Activated T-cell treated with anti-CD3 and anti-CD28 coated beads for 48 hours (primary cell): Measurements from ENCODE around the gene COL23A1.

Experiments
- DNase-seq: peaks from one replicate; pipeline ENCODE4 v3.0.0-alpha.2; 2020; ENCODE audit warnings: low read depth

The COL23A1 gene

DNA sequence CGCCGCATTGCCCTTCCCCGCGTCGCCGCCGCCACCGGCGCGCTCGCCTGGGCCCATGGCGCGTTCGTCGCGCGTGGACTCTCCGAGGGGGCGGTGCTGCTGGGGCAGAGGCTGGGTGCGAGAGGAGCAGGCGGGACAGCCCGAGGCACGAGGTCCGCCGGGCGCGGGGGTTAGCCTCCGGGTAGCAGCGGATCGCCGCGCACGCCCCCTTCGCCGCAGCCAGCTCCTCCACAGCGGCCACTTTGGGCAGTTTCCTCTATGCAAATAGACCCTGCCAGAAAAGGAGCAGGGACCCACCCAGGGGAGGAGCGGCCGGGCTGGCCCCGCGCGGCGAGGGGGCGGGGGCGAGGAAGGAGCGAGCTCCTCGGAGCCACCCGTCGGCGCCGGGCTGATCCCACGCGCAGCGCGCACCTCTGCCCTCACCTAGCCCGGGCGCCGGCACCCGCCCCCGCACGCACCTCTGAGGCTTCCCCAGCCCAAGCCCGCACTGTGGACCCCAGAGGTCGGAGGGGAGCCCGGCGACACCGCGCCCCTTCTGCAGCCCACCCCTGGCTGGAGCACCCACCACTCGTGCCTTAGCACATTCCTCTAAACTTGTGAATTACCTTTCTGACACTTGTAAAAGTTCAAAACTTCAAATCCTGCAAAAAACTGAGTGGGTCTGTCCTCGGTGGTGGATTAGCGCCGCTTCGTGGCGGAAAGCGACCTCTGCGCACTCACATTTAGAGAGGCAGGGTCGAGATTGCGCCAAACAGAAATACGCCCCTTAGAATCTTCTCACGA, at the start of gene COL23A1:
Gene COL23A1 (minus strand): TSS at position 253 of the 783 bp plus-strand sequence.
- peak; percentile 21 for DNase-seq

DNA sequence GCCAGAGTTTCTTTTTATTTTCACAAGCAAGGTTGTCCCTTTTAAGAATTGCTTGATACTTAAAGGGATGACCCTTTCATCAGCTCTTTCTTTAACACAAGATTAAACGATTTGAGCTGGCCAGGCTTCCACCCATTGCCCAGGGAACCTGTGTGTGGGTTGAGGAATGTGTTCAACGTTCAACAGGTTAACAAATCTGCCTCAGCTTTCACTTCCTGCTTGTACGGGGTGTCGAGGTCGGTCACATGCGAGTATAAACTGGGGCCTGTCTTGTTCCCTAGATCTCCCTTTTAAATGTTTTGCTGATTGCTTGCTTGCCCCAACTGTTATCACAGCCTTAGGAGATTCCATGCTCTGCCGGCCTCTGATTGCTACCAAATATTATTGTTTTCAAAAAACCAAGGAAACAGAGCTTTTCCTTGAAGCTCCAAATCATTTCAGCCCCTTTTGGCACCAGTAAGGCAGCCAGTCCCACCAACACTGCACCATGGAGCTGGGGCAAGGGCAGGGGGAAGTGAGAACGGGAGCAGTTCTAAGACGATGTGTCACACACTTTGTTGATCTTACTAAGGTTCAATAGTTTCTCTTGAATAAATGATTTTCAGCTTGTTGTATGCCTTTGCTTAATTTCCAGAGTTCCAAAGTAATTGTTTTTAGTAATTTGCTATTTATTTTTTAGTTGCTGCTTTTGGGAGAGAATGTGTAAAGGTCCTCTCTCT, 47.3 kb upstream of the COL23A1 start:
- no peak for DNase-seq

DNA sequence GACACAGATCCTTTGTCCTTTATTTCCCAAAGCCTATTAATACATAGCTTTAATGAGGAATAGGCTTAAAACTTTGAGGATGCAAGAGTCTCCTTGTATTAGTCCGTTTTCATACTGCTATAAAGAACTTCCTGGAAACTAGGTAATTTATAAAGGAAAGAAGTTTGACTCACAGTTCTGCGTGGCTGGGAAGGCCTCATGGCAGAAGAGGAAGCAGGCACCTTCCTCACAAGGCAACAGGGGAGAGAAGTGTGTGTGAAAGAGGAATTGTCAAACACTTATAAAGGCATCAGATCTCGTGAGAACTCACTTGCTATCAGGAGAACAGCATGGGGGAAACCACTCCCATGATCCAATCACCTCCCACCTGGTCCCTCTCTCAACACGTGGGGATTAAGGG, 42.1 kb upstream of the COL23A1 start:
- DNase-seq: no peak

DNA sequence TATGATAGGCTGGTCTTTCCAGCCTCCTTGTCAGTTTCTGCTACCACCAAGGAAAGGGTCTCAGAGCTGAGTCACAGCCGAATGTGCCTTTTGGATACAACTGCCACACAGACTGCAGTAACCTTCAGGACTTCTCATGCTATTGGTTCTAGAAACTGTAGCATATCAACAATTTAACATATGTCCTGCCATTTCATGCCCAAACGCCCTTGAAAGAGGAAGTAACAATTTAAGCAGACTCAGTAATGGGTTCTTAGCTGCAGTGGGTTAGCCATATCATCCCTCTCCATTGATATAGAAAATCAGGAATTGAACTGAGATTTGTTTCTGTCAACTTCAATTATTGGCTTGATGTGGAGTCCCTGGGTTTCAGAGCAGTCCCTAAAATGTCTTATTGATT, 40.8 kb upstream of the COL23A1 start:
- DNase-seq: no peak

DNA sequence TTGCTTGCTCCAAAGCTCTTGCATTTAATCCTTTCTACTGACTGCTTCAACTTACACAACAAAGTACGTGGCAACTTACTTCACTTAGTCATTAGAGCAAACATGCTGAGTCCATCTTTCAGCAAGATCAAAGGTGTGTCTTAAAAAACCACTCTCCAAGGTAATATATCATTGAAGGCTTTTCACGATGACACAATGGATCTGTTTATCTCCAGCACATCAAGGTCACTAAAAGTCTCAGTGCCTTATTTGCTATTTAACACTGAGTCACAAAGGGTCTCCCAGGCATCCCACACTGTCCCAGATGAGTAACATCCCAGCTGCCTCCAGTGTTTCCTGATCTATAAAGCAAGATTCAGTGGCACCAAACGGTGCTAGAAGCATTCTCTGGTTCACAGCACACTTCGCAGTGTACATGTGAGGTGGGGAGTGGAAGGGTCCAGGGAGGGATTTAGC, 40.3 kb upstream of the COL23A1 start:
- DNase-seq: no peak

DNA sequence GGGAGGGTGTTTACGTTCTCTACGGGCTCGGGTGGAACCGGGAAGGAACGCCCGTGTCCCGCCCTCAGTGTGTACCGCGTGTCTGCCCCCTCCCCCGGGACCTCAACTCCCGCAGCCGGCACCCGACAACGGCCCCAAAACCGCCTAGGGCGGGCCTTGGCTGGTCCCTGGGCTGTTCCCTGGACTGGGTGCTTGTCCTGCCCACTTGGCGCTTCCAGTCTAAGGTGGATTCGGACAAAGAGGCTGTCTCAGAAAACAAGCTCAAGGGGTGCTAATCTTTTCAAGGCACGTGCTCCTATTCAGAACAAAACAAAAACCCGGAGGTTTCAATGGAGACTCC, 37.0 kb upstream of the COL23A1 start:
- DNase-seq: no peak

DNA sequence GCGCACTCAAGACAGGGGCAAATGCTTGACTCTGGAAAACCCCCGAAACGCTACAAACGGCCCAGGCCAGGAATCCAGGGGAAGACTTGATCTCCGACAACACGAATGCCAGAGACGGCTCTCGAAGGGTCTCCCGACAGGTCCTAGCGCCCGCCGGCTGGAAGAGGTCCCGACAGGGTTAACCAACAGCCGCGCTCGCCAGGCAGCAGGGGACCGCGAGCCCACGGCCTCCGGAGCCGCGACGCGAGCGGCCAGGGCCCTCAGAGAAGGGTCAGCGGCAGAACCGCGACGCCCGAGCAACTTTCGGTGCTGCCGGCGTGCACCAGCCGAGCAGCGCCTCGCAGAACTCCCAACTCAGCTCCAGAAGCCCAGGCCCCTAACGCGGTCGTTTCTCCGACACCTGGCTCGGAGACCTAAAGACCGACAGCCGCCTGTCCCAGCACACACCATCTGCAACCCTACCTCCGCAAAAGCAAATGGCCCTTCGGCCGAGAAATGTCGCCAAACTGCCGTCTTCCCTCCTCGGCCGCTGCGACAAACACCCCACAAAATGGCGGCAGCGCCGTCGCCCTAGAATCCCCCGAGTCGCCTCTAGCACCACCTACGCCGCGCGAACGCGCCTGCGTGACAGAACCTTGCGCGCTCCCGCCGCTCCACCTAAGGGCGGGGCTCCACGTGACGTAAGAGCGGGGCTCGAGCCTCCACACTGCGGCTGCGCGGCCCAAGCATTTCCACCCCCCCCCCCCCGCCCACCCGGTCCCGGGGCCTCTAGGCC, 36.5 kb upstream of the COL23A1 start, which contains the start of gene CLK4:
Gene CLK4 (minus strand): TSS at position 567 of the 775 bp plus-strand sequence. CDS start 3,634 bp downstream, outside the sequence.
- DNase-seq: peak; percentile 96

DNA sequence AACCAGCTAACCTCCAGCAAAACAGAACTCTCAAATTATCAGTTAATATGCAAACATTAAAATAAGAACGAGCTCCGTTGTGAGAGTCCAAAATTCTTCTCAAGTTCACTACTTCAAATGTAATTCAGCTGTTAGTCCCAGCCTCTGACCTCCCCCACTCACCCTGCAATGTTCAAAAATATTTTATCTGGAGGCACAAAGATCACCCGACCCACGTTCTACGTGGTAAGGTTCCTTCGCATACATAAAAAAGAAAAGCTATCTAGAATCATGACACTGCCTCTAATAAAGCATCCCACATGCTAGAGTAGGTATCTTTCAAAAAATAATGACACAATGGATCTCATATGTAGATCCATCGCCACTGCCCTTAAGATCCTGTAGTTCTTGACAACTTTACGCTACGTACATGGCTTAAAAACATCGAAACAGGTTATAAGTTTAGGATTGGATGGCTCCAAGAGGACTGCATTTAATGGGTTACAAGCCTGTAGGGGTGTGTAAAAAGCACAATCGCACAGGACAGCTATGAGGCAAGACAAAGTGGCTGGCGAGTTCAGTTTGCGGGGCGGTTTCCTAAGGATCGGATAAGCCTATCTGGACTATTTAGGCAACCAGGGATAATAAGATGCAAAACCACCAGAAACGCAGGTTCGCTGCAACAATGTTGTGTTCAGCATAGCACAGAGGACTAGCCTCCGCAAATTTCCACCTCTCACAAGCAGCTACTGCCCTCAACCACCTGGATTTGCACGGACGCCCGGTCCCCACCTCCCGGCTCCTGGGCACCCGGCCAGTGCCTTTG, 35.7 kb upstream of the COL23A1 start:
- DNase-seq: no peak

DNA sequence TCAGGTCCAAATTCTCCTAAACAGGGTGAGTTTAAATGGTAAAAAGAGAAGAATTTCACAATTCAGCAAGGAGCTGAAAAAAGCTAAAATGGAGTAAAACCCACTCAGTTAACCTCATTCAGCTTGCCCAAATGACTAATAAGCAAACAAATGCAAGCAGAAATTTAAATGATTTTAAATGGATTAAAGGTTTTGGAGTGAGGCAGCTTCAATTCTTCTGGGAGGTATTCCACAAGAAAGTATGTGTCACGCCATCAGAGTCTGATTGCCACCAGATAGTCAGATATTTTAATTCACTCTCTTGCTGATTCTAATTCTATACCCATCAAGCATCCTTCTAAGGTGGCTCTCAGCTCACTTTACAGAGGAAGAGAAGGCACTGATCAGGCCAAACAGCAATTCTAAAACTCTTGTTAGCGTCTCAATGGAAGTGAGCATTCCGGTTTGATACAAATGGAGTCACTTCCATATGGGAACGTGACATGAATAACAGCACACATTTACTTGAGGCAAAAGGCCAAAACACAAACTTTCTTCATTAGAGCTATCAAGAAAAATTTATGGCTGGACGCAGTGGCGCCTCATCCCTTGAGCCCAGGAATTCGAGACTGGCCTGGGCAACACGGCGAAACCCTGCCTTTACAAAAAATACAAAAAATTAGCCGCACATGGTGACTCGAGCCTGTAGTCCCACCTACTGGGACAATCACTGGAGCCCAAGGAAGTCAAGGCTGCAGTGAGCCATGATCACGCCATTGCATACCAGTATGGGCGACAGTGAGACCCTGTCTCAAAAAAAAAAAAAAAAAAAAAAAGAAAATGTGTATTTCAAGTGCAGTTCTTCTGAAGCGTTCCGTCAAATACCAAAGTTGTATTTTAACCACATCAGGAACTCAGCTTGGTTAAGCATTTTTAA, 34.7 kb upstream of the COL23A1 start:
- DNase-seq: no peak

DNA sequence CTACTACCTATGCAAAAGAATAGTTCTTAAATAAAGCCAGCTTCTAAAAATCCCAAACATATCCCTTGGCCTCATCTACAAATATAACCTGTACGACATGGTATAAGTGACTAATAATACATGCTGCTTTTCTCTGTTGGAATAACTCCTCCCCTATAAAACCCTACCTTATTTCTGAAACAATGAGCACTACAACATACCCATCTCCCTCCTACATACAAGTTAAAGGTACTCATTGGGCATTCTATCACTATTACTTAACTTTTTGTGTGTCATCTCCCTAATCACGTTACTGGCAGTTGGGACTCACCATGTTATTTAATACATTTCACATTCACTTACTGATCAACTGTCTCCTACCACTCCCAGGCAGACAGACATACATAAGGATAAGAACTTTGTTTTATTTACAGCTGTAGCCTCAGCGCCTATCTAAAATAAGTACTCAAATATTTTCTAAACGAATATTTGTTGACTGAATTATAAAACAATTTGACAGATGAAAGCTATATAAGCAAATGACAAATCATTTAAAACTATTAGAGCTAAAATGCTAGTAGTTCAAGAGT, 32.6 kb upstream of the COL23A1 start:
- no peak for DNase-seq

DNA sequence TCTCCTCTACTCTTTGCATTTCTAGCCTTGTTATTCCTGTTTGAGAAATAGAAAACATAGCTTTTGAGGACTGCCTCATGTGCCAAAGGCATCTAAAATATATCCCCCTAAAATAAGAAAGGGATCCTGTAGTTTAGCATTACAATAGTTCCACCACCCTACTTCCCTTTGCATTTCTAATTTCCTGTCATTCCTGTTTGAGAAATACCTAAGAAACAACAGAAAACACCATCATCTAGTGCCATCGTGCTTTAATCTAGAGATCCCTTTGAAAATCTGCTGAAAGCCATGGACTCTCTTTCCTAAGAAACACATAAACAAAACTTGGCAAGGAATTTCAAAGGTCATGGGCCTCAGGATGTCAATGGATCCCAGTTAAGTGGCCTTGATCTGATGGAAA, 29.2 kb upstream of the COL23A1 start:
- no peak for DNase-seq

DNA sequence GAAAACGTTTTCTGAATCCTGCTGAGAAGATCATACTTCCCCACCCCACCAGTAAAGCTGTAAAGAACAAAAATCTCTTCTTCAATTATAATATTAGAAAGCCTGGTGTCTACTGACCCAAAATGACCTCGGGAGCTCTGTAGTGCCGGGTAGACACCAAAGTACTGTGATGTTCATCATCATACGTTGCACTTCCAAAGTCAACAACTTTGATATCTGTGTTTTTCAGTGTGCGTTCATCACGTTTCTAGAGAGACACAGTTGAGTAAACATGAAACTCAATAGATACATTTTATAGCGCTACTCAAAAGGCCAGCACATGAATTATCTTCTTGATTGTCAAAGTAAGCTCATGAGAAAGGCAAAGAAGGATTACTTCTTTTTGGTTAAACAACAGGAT, 22.1 kb upstream of the COL23A1 start:
- no peak for DNase-seq

DNA sequence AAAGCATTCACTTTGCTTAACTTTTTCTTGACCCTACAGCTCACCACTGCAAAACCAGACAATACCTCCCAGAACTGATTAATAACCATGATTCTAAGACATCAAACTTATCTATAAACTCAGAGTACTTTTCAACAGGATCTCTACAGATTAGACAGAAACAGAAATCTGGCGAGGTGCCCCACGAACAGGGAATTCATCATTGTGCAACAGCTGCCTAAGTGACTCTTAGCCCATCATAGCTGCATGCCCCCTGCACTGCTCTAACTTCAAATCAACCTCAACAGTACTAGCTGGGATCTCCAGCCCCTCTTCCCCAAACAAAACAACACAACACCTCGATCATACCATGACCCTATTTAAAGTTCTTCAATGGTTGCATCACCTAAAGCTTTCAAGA, 16.1 kb upstream of the COL23A1 start:
- no peak for DNase-seq

DNA sequence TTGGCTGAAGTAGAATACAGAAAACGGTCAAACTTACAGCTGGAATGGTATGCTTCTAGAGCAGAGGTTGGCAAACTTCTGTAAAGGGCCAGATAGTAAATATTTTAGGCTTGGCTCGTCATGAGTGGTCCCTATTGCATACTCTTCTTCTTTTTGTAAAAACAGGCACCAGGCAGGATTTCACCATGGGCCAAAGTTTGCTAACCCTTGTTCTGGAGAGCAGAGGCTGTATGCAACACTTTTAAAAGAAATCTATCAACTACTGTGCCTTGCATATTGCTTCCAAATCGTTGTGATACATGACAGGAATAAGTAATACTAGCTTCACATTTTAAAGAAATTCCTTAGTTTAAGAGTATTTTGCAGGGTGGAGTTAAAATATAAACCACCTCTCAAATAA, 15.6 kb upstream of the COL23A1 start:
- DNase-seq: no peak

DNA sequence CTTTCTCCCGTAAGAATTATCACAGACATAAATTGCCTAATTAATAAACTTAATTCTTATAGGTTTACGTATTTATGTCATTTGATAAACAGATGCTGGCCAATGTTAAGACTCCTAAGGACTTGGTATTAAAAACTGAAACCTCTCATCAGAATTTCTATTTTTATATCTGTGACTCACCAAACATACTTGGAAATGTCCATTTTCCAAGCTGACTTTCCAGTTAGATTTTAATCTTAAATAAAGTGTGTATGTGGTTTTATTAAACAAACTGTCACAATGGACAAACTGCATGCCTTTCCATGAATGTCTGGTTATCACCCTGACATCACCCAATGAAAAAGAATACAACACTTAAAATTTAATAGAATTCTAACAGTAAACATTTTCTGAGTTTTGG, 12.6 kb upstream of the COL23A1 start:
- DNase-seq: no peak

DNA sequence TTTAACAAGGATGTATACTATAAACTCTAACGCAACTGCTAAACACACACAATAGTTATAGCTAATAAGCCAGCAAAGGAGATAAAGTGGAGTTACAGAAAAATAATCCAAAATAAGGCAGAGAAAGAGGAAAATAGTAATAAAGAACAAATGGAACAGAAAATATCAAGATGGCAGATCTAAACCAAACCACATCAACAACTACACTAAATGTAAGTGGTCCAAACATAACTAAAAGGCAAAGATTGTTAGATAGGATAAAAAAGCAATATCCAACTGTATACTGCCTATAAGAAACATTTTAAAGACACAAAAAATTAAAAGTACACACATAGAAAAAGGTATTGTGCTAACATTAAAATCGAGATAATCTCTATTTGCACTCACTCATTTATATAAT, 5.6 kb upstream of the COL23A1 start:
- no peak for DNase-seq

DNA sequence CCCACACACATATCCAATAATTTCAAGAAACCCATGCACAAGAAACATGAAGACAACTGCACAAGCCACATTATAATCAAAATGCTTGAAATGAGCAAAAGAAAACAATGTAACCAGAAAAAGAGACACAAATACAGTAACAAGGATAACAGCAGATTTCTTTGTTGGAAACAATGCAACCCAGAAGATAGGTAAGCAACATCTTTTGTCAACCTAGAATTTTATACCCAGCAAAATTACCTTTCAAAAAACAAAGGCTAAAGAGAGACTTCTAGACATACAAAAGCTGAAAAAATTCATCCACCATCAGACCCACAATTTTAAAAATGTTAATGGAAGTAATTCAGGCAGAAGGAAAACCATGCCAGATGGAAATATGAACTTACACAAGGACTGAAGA, 5.0 kb upstream of the COL23A1 start:
- no peak for DNase-seq

DNA sequence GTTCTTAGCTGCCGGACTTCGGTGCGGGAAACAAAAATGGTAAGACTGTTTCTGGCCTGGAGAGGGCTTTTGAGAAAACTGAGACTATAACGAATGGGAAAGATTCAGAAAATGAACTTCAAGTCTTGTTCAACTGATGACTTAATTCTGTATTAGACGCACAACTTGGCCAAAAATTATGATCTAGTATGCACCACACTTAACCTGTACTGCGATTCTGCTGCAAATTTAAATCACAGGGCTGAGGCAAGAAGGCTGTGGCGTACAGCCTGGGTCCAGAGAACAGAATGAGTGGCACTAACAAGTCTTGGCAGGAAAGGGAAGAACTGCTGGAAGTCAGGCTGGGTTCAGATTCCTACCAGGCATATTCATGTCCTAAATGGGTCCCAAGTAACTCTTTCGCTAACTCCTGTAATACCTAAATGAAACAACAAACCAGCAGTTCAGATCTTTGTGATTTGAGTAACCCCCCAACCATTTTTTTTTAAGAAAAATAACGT, 781 bp upstream of the COL23A1 start:
- DNase-seq: no peak

DNA sequence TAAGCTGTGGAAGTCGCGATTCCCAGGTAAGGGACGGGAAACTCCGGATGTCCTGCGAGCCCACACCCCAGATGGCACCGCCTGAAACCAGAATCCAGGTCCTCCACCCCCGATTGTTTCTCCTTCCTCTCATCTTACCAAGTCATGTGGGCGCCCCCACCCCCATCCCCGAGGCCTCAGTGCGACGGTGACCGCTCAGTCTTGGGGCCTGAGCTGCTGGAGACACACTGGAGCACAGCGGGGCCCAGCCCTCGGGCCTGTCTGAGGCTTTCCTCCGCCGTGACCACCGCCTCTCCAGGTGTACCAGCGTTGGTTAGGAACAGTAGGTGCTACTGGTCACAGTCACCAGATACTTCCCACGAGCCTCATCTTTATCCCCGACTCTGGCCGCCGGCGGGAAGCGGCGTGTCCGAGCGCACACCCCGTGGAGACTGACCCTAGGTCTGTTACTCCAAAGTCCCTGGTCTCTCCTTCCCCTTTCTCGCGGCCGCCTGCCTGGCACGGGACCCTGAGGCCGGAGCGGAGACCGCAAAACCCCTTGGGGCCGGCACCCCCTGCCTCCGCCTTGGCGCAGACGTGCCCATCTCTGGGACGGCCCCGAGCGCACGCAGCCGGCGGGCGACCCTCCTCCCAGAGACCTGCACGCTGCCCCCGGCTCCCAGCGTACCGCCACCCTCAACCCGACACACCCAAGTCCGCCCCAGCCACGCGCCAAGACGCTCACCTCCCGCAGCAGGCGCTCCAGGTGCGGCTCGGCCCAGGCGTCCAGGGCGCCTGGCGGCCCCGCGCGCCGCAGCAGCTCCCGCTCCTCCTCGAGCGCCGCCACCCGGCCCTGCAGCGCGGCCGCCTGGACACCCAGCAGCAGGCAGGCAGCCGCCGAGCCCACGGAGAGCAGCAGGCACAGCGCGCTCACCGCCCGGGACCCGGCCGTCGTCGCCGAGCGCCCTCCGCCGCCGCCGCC, 733 bp downstream of the COL23A1 start:
- DNase-seq: peak; percentile 12
